22Rv1 (cell line): ENCODE measurements around the gene KCTD5.

Experiments used
- H3K27ac ChIP-seq: fragments of 450-650 bp; 2 replicates; pipeline ENCODE4 v1.5.1; 2017
- ZFX ChIP-seq: fragments of 450-650 bp; IDR thresholded peaks from 2 replicates; pipeline ENCODE4 v1.6.1; 2017; ENCODE audit warnings: antibody characterized with exemption, borderline replicate concordance
- TF ChIP-seq, protein P1 (sequence below): fragments of 450-650 bp; IDR thresholded peaks from 2 replicates; pipeline ENCODE4 v1.5.1; 2017; ENCODE audit warnings: mild to moderate bottlenecking

Gene KCTD5

DNA sequence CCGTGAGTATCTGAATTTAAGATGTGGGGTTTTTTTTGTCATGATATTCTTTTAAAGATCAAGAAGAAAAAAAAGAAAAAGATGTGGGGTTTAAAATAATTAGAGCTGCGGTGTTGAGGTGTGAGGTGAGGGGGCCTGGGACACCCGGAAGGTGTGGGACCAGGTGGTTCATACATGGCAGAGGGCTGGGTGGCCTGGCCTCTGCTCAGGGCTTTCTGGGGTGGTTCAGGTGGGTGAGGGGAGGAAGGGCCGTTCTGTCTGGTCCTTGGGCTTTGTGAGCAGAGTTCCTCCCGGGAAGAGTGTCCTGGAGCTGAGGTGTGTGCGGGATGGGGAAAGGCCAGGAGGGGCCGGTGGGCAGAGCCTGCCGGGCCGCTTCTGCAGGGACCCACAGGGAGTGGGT, 32.7 kb downstream of the KCTD5 start:
- TF ChIP-seq ZFX = no peak
- TF ChIP-seq, protein P1, sequence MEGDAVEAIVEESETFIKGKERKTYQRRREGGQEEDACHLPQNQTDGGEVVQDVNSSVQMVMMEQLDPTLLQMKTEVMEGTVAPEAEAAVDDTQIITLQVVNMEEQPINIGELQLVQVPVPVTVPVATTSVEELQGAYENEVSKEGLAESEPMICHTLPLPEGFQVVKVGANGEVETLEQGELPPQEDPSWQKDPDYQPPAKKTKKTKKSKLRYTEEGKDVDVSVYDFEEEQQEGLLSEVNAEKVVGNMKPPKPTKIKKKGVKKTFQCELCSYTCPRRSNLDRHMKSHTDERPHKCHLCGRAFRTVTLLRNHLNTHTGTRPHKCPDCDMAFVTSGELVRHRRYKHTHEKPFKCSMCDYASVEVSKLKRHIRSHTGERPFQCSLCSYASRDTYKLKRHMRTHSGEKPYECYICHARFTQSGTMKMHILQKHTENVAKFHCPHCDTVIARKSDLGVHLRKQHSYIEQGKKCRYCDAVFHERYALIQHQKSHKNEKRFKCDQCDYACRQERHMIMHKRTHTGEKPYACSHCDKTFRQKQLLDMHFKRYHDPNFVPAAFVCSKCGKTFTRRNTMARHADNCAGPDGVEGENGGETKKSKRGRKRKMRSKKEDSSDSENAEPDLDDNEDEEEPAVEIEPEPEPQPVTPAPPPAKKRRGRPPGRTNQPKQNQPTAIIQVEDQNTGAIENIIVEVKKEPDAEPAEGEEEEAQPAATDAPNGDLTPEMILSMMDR = no peak

DNA sequence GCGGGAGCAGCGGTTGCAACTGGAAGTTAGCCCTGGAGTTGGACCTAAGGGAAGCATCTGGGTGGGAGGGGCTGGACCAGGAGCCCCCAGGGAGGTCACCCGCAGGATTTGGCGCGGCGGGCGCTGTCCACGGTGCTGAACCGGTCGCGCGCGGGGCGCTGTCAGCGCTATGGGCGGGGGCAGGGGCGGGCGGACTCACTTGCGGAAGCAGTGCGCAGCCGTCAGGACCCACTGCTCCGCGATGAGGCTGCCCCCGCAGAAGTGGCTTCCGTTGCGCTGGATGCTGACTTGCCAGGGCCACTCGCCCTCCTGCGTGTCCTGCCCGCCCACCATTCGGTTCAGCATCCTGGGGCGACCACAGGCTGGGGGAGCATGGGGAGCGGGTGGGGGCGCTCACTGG, 33.2 kb downstream of the KCTD5 start:
- H3K27ac ChIP-seq = no peak overlapping the region
- TF ChIP-seq, protein P1 = no peak
- no peak for TF ChIP-seq ZFX

More for the DNA sequence above, 32.7 kb downstream of the KCTD5 start:
- no peak overlapping the region for H3K27ac ChIP-seq

DNA sequence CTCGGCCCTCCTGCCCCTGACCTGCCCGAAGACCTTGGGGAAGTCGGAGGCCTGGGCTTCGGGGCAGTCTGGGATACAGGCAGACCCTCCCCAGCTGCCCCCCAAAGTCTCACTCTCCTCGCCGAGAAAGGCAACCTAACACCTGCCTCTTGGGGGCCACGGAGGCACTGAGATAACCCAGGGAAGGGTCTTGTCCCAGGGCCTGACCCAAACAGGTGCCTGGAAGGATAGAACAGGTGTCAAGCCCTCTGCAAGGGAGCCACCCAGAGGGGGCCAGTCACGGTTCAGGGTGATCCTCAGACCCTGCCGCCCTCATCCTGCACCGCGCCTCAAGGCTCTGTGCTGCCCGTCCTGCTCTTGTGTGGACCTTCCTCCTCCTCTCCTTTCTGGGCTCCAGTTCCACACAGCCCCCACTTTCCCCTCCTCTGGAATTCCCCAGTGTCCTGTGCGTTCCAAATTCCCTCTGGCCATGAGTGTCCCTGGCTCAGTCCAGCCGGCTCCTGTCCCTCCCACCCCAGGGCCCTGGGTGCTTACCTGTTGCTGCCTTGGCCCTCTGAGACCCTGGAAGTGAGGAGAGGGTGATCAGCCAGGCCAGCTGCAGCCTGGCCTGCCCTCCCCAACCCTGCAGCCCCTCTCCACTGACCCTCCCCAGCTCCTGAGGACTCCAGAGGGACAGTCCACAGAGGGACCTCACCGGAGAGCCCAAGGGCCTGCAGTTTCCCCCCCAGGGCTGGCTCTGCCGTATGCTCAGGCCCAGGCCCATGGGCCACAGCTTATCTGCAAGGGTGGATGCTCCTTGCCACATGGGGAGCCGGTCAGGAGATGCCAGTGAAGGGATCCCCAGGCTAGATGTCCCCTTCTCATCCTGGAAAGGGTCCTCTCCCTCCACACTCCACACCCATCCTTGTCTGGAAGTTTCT, 33.9 kb downstream of the KCTD5 start:
- TF ChIP-seq ZFX = no peak
- TF ChIP-seq, protein P1 = no peak
- no peak overlapping the region for H3K27ac ChIP-seq

DNA sequence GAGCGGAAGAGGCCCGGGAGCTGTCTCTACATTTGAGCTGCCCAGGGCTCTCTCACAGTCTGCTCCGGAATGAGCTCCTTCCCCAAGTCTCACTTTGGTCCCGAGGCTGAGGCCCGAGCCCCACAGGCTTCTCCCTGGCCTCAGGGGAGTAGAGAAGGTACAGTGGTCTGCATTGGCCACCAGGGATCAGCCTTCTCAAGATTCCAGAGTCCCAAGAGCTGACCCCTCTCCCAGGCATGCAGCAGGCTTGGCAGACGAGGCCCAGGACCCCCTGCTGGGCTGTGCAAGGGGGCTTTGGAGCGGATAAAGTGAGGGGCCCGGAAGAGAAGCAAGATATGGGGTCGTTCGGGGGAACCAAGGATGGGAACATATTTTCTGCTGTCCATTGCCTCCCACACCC, 34.6 kb downstream of the KCTD5 start:
- H3K27ac ChIP-seq = no peak overlapping the region
- TF ChIP-seq, protein P1 = no peak
- no peak for TF ChIP-seq ZFX

DNA sequence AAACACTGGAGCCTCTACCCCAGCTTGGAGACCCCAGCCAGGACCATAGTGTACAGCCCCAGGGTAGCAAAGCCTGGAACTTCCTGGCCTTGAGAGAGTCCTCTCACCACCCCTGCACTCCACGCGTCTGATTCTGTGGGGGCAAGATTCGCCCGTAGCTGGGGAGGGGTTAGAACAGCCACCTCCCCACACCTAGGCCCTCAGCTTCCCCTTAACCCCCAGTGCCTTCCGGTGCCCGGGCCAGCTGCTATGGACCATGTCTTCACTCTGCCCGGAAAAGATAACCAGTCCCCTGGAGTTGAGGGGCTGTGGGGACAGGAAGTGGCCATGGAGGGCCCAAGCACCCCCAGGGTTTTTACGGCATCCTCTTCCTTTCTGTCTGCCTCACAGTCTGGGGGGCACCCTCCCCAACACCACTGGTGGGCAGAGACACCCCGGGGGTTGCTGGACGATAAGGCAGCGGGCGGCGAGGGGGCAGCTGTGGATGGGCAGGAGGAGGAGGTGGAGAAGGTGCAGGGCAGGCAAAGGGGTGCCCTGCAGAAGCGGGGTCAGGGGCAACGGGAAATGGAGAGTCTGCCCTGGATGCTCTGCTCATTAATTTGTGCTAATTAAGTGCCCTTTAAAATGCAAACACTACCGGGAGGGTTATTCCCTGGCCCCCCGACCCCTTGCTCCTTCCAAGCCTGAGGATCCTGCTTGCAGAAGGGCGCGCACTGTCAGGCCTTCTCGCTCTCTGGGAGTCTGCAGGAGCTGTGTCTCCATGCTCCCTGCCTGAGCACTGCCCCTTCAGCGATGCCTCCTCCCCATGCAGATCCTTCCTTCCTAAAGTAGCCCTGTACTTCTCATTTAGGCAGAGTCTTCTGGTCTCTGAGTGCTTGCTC, 35.3 kb downstream of the KCTD5 start:
- TF ChIP-seq ZFX = no peak
- TF ChIP-seq, protein P1 = no peak
- no peak overlapping the region for H3K27ac ChIP-seq

DNA sequence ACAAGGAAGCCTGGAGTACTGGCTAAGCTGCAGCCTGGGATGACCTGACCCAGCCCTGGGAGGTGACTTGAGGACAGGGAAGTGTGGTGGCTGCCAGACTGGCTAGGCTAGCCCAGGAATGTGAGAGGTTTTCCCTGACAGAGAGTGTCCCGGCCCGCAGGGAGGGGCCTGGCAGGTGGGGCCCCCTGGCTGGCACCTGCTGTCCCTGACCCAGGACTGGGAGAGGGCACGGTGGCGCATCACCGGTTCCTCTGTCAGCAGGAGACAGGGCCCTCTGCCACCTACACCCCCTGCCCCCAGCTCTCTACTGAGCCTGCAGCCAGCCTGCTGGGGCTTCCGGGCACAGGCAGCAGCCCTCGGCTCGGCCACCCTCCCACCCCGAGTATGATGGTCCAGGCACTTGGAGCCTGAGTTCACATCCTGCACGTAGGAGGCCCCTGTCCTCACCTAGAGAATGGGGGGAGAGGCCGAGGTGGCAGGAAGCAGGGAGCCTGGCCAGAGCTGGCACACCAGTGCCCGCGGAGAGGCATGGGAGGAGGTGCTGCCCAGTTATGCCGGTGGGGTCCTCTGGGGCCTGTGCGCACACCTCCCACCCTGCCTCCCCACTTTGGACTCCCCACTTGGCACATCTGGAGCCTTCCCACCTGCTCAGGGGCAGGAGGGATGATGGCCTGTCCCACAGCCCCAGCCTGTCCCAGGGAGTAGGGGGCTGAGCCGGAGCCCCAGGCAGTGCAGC, 37.2 kb downstream of the KCTD5 start:
- peak overlapping the region; percentile 10; the same call in 1 of the 2 replicates for H3K27ac ChIP-seq
- TF ChIP-seq ZFX = no peak
- TF ChIP-seq, protein P1 = no peak
